Body of pancreas (tissue), 4 donors: Measurements from ENCODE around the gene CKB. TPM values are rescaled to one million over a fixed set of nuclear protein-coding genes. Genes with fewer than 3 reads are reported as not detected.

ENCODE experiments used
- ATAC-seq: fragments of 150-250 bp; one replicate; pipeline ENCODE4 v1.9.1; 2016
- DNase-seq, 4 donors: peaks; one replicate each; pipeline ENCODE4 v3.0.0-alpha.2; 2019
- H3K27ac ChIP-seq, 4 donors: fragments of 200-600 bp; sonication (generic); 1 replicate in 3 of 4; 2 replicates in 1 of 4; pipeline versions ENCODE4 v1.5.1 to v1.6.1; 2016 to 2019; ENCODE audit warnings: mild to moderate bottlenecking in 1 of 4, mixed read lengths in 1 of 4, moderate library complexity in 1 of 4
- H3K27me3 ChIP-seq, 2 donors: fragments of 200-600 bp; sonication (generic); one replicate each; pipeline ENCODE4 v1.6.0; 2016; ENCODE audit warnings: mild to moderate bottlenecking in 1 of 2
- H3K36me3 ChIP-seq, 2 donors: fragments of 200-600 bp; sonication (generic); replicated peaks in 1 of 2; 2 replicates each; pipeline ENCODE4 v1.5.1; 2016; ENCODE audit warnings: low read depth in 2 of 2; ENCODE audit not compliant: insufficient read depth in 1 of 2
- H3K4me1 ChIP-seq: fragments of 200-600 bp; sonication (generic); one replicate; pipeline ENCODE4 v1.6.0; 2016
- H3K4me3 ChIP-seq, 2 donors: fragments of 200-600 bp; sonication (generic); 1 replicate in 1 of 2; 2 replicates in 1 of 2; pipeline ENCODE4 v1.5.1; 2016 to 2019
- H3K9me3 ChIP-seq, 3 donors: fragments of 200-600 bp; sonication (generic); 1 replicate in 2 of 3; 2 replicates in 1 of 3; pipeline ENCODE4 v1.5.1; 2016
- CTCF ChIP-seq, 7 experiments: fragments of 450-650 bp in 4 of 7; fragments of 200-600 bp in 3 of 7; sonication (generic) in 3 of 7; IDR thresholded peaks; one replicate each; pipeline ENCODE4 v1.5.1; 2016 to 2019; ENCODE audit warnings: antibody characterized with exemption in 7 of 7
- POLR2A ChIP-seq, 3 donors: fragments of 450-650 bp; IDR thresholded peaks; one replicate each; pipeline ENCODE4 v1.6.1; 2016; ENCODE audit warnings: antibody characterized with exemption in 3 of 3, mild to moderate bottlenecking in 2 of 3
- WGBS, 2 donors: methylation state at CpG; one replicate each; pipeline ENCODE4 v1.1.5; 2017; 5-methylcytosine and 5-hydroxymethylcytosine counted together
- intact Hi-C: fragments of 100-400 bp; cut with DNase I; formaldehyde crosslinking; loops from one replicate; pipeline ENCODE4 v1.15.1; 2023
- small RNA-seq: library from RNA; depleted of rRNA; stranded (forward); fragments of <200 nt; gene quantifications from one replicate; pipeline ENCODE3, GENCODE V24; 2016
- total RNA-seq, 2 donors: library from RNA; depleted of rRNA; stranded (reverse); fragments of >200 nt; gene quantifications; one replicate each; pipeline ENCODE4 v1.1.0, GENCODE V29; 2016

The CKB gene
- total RNA-seq, 2 donors from 2014 or later: 92.1 to 146 TPM

GRCh38 chr14:103476065-103476464 lies 46.6 kb downstream of the CKB start:
- ATAC-seq (no peak), DNase-seq (no peak)
- intact Hi-C loops: no loop called here
- WGBS, 2 donors: 95 to 100% methylated on average over 3 of the region's 3 CpGs
- H3K36me3 ChIP-seq: peaks cover 0 to 17% of the 10 kb centered on the region in 2 donors
- H3K27ac ChIP-seq: no peak overlapping the region
- no peaks in the 10 kb centered on the region for H3K27me3 ChIP-seq
- no peak overlapping the region for H3K4me3 ChIP-seq
- H3K9me3 ChIP-seq: no peaks in the 10 kb centered on the region
- no peak for TF ChIP-seq CTCF (IDR thresholded peaks at IDR 0.05)
- TF ChIP-seq POLR2A (IDR thresholded peaks at IDR 0.05): no peak
- H3K4me1 ChIP-seq: no peaks in the 10 kb centered on the region

- intact Hi-C loops: no loop called here
- ATAC-seq: no peak
- 93 to 96% methylated on average over 5 of the region's 5 CpGs for WGBS, 2 donors
- Histone ChIP-seq H3K9me3 (no peaks in the 10 kb centered on the region), H3K36me3 (peaks cover 0 to 17% of the 10 kb centered on the region in 2 donors), H3K4me3 (no peak overlapping the region), H3K27me3 (no peaks in the 10 kb centered on the region), H3K4me1 (no peaks in the 10 kb centered on the region), H3K27ac (no peak overlapping the region)
- no peak for DNase-seq
- TF ChIP-seq POLR2A (IDR thresholded peaks at IDR 0.05) (no peak), CTCF (IDR thresholded peaks at IDR 0.05) (no peak)
Measured at GRCh38 chr14:103474893-103475292, 47.7 kb downstream of the CKB start.

GRCh38 chr14:103472939-103473338 lies 49.7 kb downstream of the CKB start:
- intact Hi-C loops: no loop called here
- TF ChIP-seq POLR2A (IDR thresholded peaks at IDR 0.05) (no peak), CTCF (IDR thresholded peaks at IDR 0.05) (no peak)
- Histone ChIP-seq H3K27me3 (no peaks in the 10 kb centered on the region), H3K36me3 (peaks cover 7 to 25% of the 10 kb centered on the region in 2 donors), H3K27ac (no peak overlapping the region), H3K9me3 (no peaks in the 10 kb centered on the region), H3K4me1 (no peaks in the 10 kb centered on the region), H3K4me3 (no peak overlapping the region)
- WGBS, 2 donors: 85 to 97% methylated on average over 5 of the region's 5 CpGs
- ATAC-seq: no peak
- DNase-seq: no peak

Small RNA genes within 50 kb of the gene (small RNA-seq; reads per million reads assigned to genes)
- not detected for gene RNU4-68P
- not detected for gene RNU7-160P

Other genes starting within 250 kb of the CKB start
- 100 to 1,000 TPM in 1 of 2 donors, 10 to 100 TPM in 1; 85.6 to 234 TPM for gene EIF5, start 188.6 kb downstream of the CKB start, total RNA-seq
- 100 to 1,000 TPM in 1 of 2 donors, 10 to 100 TPM in 1; 87.2 to 147 TPM for gene MARK3, start 137.4 kb downstream of the CKB start, total RNA-seq
- gene TRMT61A, start 6.4 kb upstream of the CKB start, total RNA-seq: 10 to 100 TPM in 1 of 2 donors, 1 to 10 TPM in 1; 7.9 to 10.4 TPM
- 10 to 100 TPM in 1 of 2 donors, 1 to 10 TPM in 1; 9.9 to 11.9 TPM for gene BAG5, start 39.8 kb upstream of the CKB start, total RNA-seq
- gene COA8, start 40.1 kb upstream of the CKB start, total RNA-seq: 10 to 100 TPM; 15.2 to 32.2 TPM
- gene KLC1, start 106.4 kb upstream of the CKB start, total RNA-seq: 100 to 1,000 TPM; 199 to 292 TPM
- gene XRCC3, start 192.6 kb upstream of the CKB start, total RNA-seq: 1 to 10 TPM; 3.9 to 5.6 TPM
- 10 to 100 TPM; 32.9 to 82.4 TPM for gene ZFYVE21, start 193.0 kb upstream of the CKB start, total RNA-seq